Progenitor cell of endocrine pancreas (in vitro differentiated cells): ENCODE results near the gene SEPTIN6. TPM values are rescaled to one million over a fixed set of nuclear protein-coding genes. Genes with fewer than 3 reads are reported as not detected.

Source experiments
- DNase-seq: peaks from one replicate; pipeline ENCODE4 v3.0.0; 2021; ENCODE audit warnings: low spot score; ENCODE audit not compliant: unreplicated experiment
- H3K27ac Mint-ChIP-seq: 2 replicates; pipeline ENCODE4 v1.8.0; 2021; ENCODE audit warnings: mild to moderate bottlenecking, moderate library complexity, mixed read lengths
- H3K27me3 Mint-ChIP-seq: 2 replicates; pipeline ENCODE4 v1.8.0; 2021; ENCODE audit warnings: mixed read lengths
- H3K36me3 Mint-ChIP-seq: 2 replicates; pipeline ENCODE4 v1.8.0; 2022; ENCODE audit warnings: mixed read lengths; ENCODE audit not compliant: insufficient read depth
- H3K4me1 Mint-ChIP-seq: 2 replicates; pipeline ENCODE4 v1.8.0; 2021; ENCODE audit warnings: low read depth, mixed read lengths
- H3K4me3 Mint-ChIP-seq: 2 replicates; pipeline ENCODE4 v1.8.0; 2021; ENCODE audit warnings: low read depth, mild to moderate bottlenecking, moderate library complexity, mixed read lengths
- H3K9me3 Mint-ChIP-seq: 2 replicates; pipeline ENCODE4 v1.8.0; 2021; ENCODE audit warnings: low read depth, mixed read lengths
- CTCF ChIP-seq: fragments of 200-600 bp; sonication (generic); IDR thresholded peaks from one replicate; pipeline ENCODE4 v1.5.0; 2021; ENCODE audit warnings: antibody characterized with exemption, mild to moderate bottlenecking; ENCODE audit not compliant: unreplicated experiment
- total RNA-seq: library from RNA; stranded (reverse); gene quantifications from 2 replicates; pipeline ENCODE4 v1.2.1, GENCODE V29; 2021

The SEPTIN6 gene
- total RNA-seq, 1 donor from 2014 or later, result 37.1 TPM

- Mint-ChIP-seq H3K27me3 (peaks cover 18% of the 10 kb centered on the region), H3K9me3 (peaks cover 3% of the 10 kb centered on the region), H3K36me3 (no peaks in the 10 kb centered on the region), H3K4me3 (peak overlapping the region; percentile 95), H3K27ac (peak overlapping the region; percentile 45), H3K4me1 (peaks cover 9% of the 10 kb centered on the region)
- DNase-seq, result no peak
- no peak for TF ChIP-seq CTCF
Observed at GRCh38 chrX:119690921-119691716, 1.8 kb downstream of the SEPTIN6 start.

DNA sequence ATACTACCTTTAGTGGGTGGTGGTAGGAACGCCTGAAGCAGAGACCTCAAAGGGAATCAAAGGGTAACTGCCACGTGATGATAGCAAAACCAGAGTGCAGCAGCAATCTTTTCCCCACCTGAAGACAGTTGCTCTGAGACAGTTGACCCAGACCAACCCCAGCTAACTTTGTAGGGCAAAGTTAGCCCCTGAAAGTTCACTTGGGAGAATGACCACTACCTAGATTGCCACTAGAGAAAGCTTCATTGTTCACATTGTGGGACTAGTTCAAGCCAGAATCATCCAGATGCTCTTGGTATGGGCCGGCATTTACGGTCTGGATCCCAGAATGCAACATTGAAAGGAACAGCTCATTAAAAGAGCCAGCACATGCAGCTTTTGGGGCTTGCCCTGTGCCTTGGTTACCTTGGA is 4.1 kb downstream of the SEPTIN6 start:
- H3K27me3 Mint-ChIP-seq, result peaks cover 1% of the 10 kb centered on the region
- no peak overlapping the region for H3K27ac Mint-ChIP-seq
- H3K4me3 Mint-ChIP-seq, result no peak overlapping the region
- TF ChIP-seq CTCF, result no peak
- H3K9me3 Mint-ChIP-seq, result no peaks in the 10 kb centered on the region
- peaks cover 9% of the 10 kb centered on the region for H3K4me1 Mint-ChIP-seq
- no peak for DNase-seq
- H3K36me3 Mint-ChIP-seq, result no peaks in the 10 kb centered on the region

- Mint-ChIP-seq H3K9me3 (peaks cover 3% of the 10 kb centered on the region), H3K27ac (no peak overlapping the region), H3K4me1 (peaks cover 9% of the 10 kb centered on the region), H3K36me3 (no peaks in the 10 kb centered on the region), H3K4me3 (no peak overlapping the region), H3K27me3 (no peaks in the 10 kb centered on the region)
- no peak for TF ChIP-seq CTCF
- DNase-seq, result no peak
Observed at GRCh38 chrX:119687661-119688413, 5.1 kb downstream of the SEPTIN6 start.

DNA sequence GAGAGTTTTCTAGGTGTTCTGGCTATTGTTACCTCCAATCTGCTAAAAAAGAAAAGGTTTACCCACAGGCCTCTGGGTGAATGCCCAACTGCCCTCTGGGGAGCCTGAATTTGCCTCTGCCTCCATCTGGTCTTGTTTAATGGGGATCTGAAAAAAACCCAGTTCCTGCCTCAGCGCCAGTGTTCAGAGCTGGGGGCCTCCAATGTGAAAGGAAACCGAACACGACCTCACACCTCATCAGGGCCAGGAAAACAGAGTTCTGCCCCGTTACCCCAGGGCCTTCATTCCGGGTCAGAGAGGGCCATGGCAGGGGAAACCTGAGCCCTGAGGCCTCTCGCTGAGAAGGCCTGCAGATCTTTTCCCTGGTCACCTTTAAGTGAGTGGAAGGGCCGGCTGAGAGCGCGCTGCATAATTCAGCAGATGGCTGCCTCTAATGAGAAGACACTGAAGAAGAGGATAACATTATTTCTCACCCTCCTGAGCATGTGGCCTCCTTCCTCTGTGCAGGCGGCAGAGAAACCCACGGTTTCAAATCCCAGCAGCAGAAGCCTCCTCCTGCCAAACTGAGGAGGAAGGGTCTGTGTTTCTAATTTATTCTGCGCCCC is 6.8 kb downstream of the SEPTIN6 start:
- Mint-ChIP-seq H3K4me3 (no peak overlapping the region), H3K4me1 (peaks cover 4% of the 10 kb centered on the region), H3K9me3 (peaks cover 6% of the 10 kb centered on the region), H3K36me3 (no peaks in the 10 kb centered on the region), H3K27ac (no peak overlapping the region), H3K27me3 (no peaks in the 10 kb centered on the region)
- TF ChIP-seq CTCF, result no peak
- no peak for DNase-seq
